Endodermal cell (in vitro differentiated cells): ENCODE measurements around the gene ITFG2. TPM values are rescaled to one million over a fixed set of nuclear protein-coding genes. Genes with fewer than 3 reads are reported as not detected.

Source experiments
- DNase-seq: peaks from one replicate; pipeline ENCODE4 v3.0.0-alpha.2; 2017
- H3K27ac ChIP-seq: 2 replicates; pipeline ENCODE4 v1.5.1; 2013; ENCODE audit warnings: mild to moderate bottlenecking, low read depth, low read length, moderate library complexity
- H3K27me3 ChIP-seq: 2 replicates; pipeline ENCODE4 v1.6.1; 2013; ENCODE audit warnings: mild to moderate bottlenecking, low read length, moderate library complexity; ENCODE audit not compliant: insufficient read depth, control insufficient read depth, poor library complexity, severe bottlenecking
- H3K36me3 ChIP-seq: 2 replicates; pipeline ENCODE4 v1.7.0; 2013; ENCODE audit warnings: mild to moderate bottlenecking, low read length, moderate library complexity; ENCODE audit not compliant: control insufficient read depth, insufficient read depth
- H3K4me1 ChIP-seq: one replicate; pipeline ENCODE4 v1.7.0; 2013; ENCODE audit warnings: low read length; ENCODE audit not compliant: control insufficient read depth, insufficient read depth
- H3K4me3 ChIP-seq: 2 replicates; pipeline ENCODE4 v1.5.1; 2013; ENCODE audit warnings: mild to moderate bottlenecking, low read length, moderate library complexity
- H3K9ac ChIP-seq: 2 replicates; pipeline ENCODE4 v1.6.1; 2013; ENCODE audit warnings: mild to moderate bottlenecking, low read length, moderate library complexity; ENCODE audit not compliant: poor library complexity, severe bottlenecking; ENCODE audit errors: extremely low read depth
- H3K9me3 ChIP-seq: 2 replicates; pipeline ENCODE4 v1.6.1; 2013; ENCODE audit warnings: mild to moderate bottlenecking, low read length, moderate library complexity; ENCODE audit not compliant: control insufficient read depth
- H3K27ac Mint-ChIP-seq: 2 replicates; pipeline ENCODE4 v1.8.0; 2020; ENCODE audit warnings: mixed read lengths
- H3K27me3 Mint-ChIP-seq: 2 replicates; pipeline ENCODE4 v1.8.0; 2021; ENCODE audit warnings: mild to moderate bottlenecking, mixed read lengths; ENCODE audit not compliant: insufficient read depth
- H3K36me3 Mint-ChIP-seq: 2 replicates; pipeline ENCODE4 v1.8.0; 2020; ENCODE audit warnings: low read depth, mixed read lengths
- H3K4me1 Mint-ChIP-seq: 2 replicates; pipeline ENCODE4 v1.8.0; 2020; ENCODE audit warnings: mixed read lengths
- H3K4me3 Mint-ChIP-seq: 2 replicates; pipeline ENCODE4 v1.8.0; 2020; ENCODE audit warnings: mild to moderate bottlenecking, moderate library complexity, mixed read lengths
- H3K9me3 Mint-ChIP-seq: 2 replicates; pipeline ENCODE4 v1.8.0; 2020; ENCODE audit warnings: mild to moderate bottlenecking, mixed read lengths
- WGBS, 2 experiments: methylation state at CpG; one replicate each; pipeline versions ENCODE4 v1.1.5 to v1.1.7; 2013; ENCODE audit warnings: missing lambda C conversion rate in 2 of 2, mixed read lengths in 1 of 2; ENCODE audit not compliant: insufficient coverage in 1 of 2, insufficient read length in 1 of 2; 5-methylcytosine and 5-hydroxymethylcytosine counted together
- total RNA-seq, 2 donors: library from RNA; stranded (reverse); fragmentation: NEBNext Ultra II Directional in 1 of 2; extraction: Animal tissue kit (Norgen Biotek cat#: 25700) in 1 of 2; gene quantifications; 2 replicates in 1 of 2; 3 replicates in 1 of 2; pipeline ENCODE4 v1.2.1, GENCODE V29; 2021
- TF ChIP-seq, protein P1 (sequence below): fragments of 200-600 bp; sonication (generic); conservative IDR thresholded peaks from 2 replicates; pipeline ENCODE4 v1.5.0; 2021; ENCODE audit warnings: antibody characterized with exemption, mild to moderate bottlenecking

Gene ITFG2
- total RNA-seq, 2 donors from 2014 or later: 22.5 to 59.5 TPM

GRCh38 chr12:2793561-2793960 is 18.9 kb upstream of the ITFG2 start:
- DNase-seq: no peak
- Mint-ChIP-seq H3K36me3 (peaks cover 17% of the 10 kb centered on the region), H3K9me3 (no peaks in the 10 kb centered on the region), H3K4me3 (peak overlapping the region; percentile 65), H3K4me1 (peaks cover 23% of the 10 kb centered on the region), H3K27me3 (peaks cover 17% of the 10 kb centered on the region), H3K27ac (no peak overlapping the region)
- peaks cover 20% of the 10 kb centered on the region for H3K36me3 ChIP-seq
- peak overlapping the region; percentile 59 for H3K9ac ChIP-seq
- peak overlapping the region; percentile 82 for H3K4me3 ChIP-seq
- H3K27me3 ChIP-seq: peaks cover 14% of the 10 kb centered on the region
- no peaks in the 10 kb centered on the region for H3K9me3 ChIP-seq
- H3K27ac ChIP-seq: no peak overlapping the region
- H3K4me1 ChIP-seq: peaks cover 9% of the 10 kb centered on the region
- WGBS, 2 experiments: 95 to 96% methylated on average over 16 to 21 of the region's 21 CpGs
- TF ChIP-seq, protein P1, sequence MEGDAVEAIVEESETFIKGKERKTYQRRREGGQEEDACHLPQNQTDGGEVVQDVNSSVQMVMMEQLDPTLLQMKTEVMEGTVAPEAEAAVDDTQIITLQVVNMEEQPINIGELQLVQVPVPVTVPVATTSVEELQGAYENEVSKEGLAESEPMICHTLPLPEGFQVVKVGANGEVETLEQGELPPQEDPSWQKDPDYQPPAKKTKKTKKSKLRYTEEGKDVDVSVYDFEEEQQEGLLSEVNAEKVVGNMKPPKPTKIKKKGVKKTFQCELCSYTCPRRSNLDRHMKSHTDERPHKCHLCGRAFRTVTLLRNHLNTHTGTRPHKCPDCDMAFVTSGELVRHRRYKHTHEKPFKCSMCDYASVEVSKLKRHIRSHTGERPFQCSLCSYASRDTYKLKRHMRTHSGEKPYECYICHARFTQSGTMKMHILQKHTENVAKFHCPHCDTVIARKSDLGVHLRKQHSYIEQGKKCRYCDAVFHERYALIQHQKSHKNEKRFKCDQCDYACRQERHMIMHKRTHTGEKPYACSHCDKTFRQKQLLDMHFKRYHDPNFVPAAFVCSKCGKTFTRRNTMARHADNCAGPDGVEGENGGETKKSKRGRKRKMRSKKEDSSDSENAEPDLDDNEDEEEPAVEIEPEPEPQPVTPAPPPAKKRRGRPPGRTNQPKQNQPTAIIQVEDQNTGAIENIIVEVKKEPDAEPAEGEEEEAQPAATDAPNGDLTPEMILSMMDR: no peak

GRCh38 chr12:2794191-2794735 is 18.2 kb upstream of the ITFG2 start:
- H3K27ac Mint-ChIP-seq: no peak overlapping the region
- peaks cover 7% of the 10 kb centered on the region for H3K27me3 ChIP-seq
- no peaks in the 10 kb centered on the region for H3K9me3 ChIP-seq
- peaks cover 9% of the 10 kb centered on the region for H3K4me1 ChIP-seq
- TF ChIP-seq, protein P1: no peak
- H3K4me3 Mint-ChIP-seq: peak overlapping the region; percentile 65
- peaks cover 24% of the 10 kb centered on the region for H3K36me3 Mint-ChIP-seq
- H3K27ac ChIP-seq: no peak overlapping the region
- peaks cover 12% of the 10 kb centered on the region for H3K27me3 Mint-ChIP-seq
- 7 to 17% methylated on average over 16 to 49 of the region's 49 CpGs for WGBS, 2 experiments
- no peak for DNase-seq
- peaks cover 27% of the 10 kb centered on the region for H3K36me3 ChIP-seq
- H3K9ac ChIP-seq: peak overlapping the region; percentile 59
- peaks cover 23% of the 10 kb centered on the region for H3K4me1 Mint-ChIP-seq
- no peaks in the 10 kb centered on the region for H3K9me3 Mint-ChIP-seq
- H3K4me3 ChIP-seq: peak overlapping the region; percentile 82

- H3K4me3 ChIP-seq: peak within 1 kb of the TSS; percentile 93
- peak; percentile 97 for DNase-seq
- 0% methylated on average over 30 to 63 of the region's 63 CpGs for WGBS, 2 experiments
- Mint-ChIP-seq H3K9me3 (no peaks in the 10 kb centered on the region), H3K4me1 (peaks cover 23% of the 10 kb centered on the region), H3K36me3 (peaks cover 30% of the 10 kb centered on the region), H3K27me3 (peaks cover 10% of the 10 kb centered on the region), H3K4me3 (peak within 1 kb of the TSS; percentile 86), H3K27ac (no peak within 1 kb of the TSS)
- H3K9ac ChIP-seq: peak within 1 kb of the TSS; percentile 59
- peaks cover 33% of the 10 kb centered on the region for H3K36me3 ChIP-seq
- peaks cover 9% of the 10 kb centered on the region for H3K4me1 ChIP-seq
- H3K27ac ChIP-seq: no peak within 1 kb of the TSS
- no peaks in the 10 kb centered on the region for H3K9me3 ChIP-seq
- TF ChIP-seq, protein P1: peak; percentile 19
- H3K27me3 ChIP-seq: peaks cover 6% of the 10 kb centered on the region
These were observed 17.7 kb upstream of the ITFG2 start, which contains the start of gene FKBP4 for GRCh38 chr12:2794736-2795289. TSS of gene FKBP4 (plus strand) at chr12:2794970. CDS start at chr12:2795140, 170 bp downstream.
